GM12891 (cell line): ENCODE measurements around the gene BEST2.

Experiments used
- PAX5 ChIP-seq: IDR thresholded peaks from 2 replicates; pipeline ENCODE4 v1.6.1; 2011; ENCODE audit warnings: low read length, moderate library complexity, mild to moderate bottlenecking; ENCODE audit not compliant: insufficient read depth, severe bottlenecking
- POLR2A ChIP-seq: IDR thresholded peaks from 2 replicates; pipeline ENCODE4 v1.6.1; 2011; ENCODE audit warnings: low read depth, low read length, control low read depth
- POLR2AphosphoS5 ChIP-seq: IDR thresholded peaks from 2 replicates; pipeline ENCODE4 v1.6.1; 2011; ENCODE audit warnings: low read depth, low read length, control low read depth
- POU2F2 ChIP-seq: IDR thresholded peaks from 2 replicates; pipeline ENCODE4 v1.6.1; 2011; ENCODE audit warnings: low read depth, mild to moderate bottlenecking, control low read depth, low read length, moderate library complexity
- SPI1 ChIP-seq: IDR thresholded peaks from 2 replicates; pipeline ENCODE4 v1.6.1; 2011; ENCODE audit warnings: low read depth, low read length, control low read depth
- TAF1 ChIP-seq: IDR thresholded peaks from 2 replicates; pipeline ENCODE4 v1.6.1; 2011; ENCODE audit warnings: low read depth, low read length, control low read depth

DNA sequence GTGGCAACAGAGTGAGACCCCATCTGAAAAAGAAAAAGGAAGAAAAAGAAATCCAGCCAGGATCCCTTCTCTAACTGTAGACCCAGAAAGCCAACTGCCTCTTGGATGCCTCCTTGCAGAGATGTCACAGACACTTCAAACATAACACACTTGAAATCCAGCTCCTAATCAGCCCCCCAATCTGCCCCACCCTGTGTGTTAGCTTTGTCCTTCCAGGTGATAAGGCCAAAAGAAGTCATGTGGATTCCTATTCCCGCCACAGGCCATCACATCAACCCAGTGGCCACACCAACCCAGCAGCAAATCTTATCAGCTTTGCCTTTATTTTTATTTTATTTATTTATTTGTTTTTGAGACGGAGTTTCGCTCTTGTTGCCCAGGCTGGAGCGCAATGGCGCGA, 8.1 kb downstream of the BEST2 start:
- no peak for TF ChIP-seq POLR2A
- TF ChIP-seq TAF1 = no peak
- TF ChIP-seq POLR2AphosphoS5 = no peak
- TF ChIP-seq POU2F2 = no peak
- TF ChIP-seq PAX5 = no peak
- TF ChIP-seq SPI1 = no peak
